HG03558 (cell line): Measurements from ENCODE around the gene SC5D.

Experiments used
- ATAC-seq: cut with Tn5 transposase; IDR thresholded peaks from one replicate; pipeline ENCODE4 v1.9.1; 2021; ENCODE audit warnings: moderate number of reproducible peaks; ENCODE audit not compliant: unreplicated experiment; ENCODE audit errors: extremely low read depth

The SC5D gene, protein sequence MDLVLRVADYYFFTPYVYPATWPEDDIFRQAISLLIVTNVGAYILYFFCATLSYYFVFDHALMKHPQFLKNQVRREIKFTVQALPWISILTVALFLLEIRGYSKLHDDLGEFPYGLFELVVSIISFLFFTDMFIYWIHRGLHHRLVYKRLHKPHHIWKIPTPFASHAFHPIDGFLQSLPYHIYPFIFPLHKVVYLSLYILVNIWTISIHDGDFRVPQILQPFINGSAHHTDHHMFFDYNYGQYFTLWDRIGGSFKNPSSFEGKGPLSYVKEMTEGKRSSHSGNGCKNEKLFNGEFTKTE

DNA sequence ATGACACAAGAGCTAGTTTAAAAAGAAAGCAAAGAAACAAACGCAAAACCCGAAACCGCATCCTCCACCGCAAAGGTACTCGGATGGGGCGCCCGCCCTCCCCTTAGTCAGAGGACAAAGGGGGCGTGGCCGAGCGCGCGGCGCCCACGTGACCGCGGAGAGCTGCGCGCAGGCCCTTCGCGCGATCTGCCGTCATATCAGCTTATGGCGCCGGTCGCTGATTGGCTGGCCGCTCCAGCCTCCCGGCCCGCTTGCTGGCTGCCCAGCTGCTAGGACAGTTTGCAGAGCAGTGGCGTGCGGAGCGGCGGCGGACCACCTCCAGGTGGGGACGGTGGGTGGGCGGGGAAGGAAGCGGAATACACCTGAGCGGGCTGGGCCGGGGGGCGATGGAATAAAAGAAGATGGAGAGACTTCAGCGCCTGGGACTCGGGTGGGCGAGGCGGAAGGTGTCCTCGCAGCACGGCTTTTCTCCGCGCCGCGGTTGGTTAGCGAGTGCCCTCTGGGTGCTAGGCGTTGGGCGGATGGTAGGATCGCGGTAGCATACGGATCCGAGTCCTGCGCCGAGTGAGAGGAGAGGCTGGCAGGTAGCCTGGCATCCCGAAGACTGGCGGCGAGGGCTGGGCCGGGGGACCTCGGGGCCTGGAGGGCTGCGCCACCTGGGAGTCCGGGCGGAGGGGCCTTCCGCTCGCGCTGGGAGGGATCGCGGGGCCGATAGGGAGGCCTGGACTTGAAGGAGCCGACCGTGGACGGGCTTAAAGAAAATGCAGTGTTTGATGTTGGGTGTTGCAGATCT, at the start of gene SC5D:
SC5D (plus strand) TSS at position 277 of the 793 bp plus-strand sequence. CDS start 10,605 bp downstream, outside the sequence.
- peak; percentile 88 for ATAC-seq

DNA sequence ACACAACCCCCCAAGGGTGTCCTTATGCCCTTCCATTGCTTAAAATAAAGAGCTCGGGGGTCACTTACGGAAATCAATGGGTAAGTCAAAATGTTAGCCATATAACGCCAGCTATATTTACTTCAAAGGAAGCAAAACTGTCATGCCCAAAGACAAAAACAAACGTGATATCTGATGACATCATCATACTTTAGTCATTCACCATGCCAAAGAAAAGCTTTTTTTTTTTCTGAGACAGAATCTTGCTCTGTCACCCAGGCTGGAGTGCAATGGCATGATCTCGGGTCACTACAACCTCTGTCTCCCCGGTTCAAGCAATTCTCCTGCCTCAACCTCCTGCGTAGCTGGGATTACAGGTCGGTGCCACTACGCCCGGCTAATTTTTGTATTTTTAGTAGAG, 47.7 kb upstream of the SC5D start:
- no peak for ATAC-seq

DNA sequence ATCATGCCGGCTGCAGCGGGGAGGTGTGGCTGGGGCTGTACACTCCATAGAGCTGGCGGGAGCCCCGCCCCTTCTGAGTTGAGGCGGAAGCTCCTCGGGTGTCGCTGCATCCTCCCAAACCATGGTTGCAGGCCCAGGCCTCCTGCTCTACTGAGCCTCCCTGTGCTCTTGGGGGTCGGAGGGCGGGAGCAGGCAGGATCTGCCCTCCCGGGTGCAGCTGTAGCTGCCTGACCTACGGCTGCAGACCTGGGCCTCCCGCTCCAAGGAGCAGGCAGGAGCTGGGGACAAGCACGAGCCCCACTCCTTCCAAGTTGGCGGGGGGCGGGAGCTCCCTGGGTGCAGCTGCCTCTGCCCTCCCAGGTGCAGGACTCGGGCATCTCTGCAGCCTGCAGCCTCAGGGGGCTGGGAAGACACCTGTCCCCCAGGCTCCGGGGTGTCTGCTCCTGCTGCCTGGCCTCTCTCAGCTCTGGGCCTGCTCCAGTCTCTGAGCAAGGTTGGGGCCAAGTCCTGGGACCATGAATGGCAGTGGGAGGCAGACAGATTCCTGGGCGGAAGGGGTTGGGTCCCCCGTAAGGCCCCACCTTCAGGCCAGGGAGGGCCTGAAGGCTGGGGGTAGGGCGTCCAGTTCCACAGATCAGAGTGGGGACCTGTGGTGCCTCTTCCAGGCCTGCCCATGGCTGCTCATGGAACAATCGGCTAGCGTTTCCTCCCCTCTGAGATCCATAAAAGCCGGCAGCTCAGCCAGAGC, 46.4 kb upstream of the SC5D start:
- no peak for ATAC-seq

GRCh38 chr11:121246769-121247035, 45.9 kb upstream of the SC5D start:
- no peak for ATAC-seq

GRCh38 chr11:121248496-121248895, 44.1 kb upstream of the SC5D start:
- no peak for ATAC-seq

DNA sequence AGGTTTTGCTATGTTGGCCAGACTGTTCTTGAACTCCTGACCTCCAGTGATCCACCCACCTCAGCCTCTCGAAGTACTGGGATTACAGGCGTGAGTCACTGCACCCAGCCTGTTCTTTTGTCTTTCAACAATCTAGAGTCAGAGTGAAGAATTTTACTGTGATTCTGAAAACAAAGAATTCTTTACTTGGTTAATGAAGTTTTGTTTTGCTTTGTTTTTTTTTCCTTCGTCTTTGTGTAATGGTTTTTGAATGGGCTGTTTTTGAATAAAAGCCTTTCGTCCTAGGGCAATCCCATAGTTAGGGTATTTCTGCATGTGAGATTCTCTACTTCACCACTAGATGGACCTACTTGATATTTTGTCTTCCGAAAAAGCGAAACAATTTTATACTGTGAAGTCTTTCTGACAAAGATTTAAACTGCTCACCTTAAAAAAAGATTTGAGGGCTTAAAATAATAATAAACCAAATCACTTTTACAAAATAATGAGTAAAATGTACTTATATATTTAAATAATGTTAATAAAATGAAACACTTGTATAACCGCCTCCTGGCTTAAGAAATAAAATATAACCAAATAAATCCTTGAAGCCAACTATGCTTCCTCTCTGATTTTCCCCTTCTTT, 43.4 kb upstream of the SC5D start:
- ATAC-seq, result no peak

- no peak for ATAC-seq
These were observed 41.7 kb upstream of the SC5D start for GRCh38 chr11:121250843-121251242.

GRCh38 chr11:121253951-121254350, 38.6 kb upstream of the SC5D start:
- ATAC-seq, result no peak

- no peak for ATAC-seq
These were observed 37.8 kb upstream of the SC5D start for GRCh38 chr11:121254756-121255155.

DNA sequence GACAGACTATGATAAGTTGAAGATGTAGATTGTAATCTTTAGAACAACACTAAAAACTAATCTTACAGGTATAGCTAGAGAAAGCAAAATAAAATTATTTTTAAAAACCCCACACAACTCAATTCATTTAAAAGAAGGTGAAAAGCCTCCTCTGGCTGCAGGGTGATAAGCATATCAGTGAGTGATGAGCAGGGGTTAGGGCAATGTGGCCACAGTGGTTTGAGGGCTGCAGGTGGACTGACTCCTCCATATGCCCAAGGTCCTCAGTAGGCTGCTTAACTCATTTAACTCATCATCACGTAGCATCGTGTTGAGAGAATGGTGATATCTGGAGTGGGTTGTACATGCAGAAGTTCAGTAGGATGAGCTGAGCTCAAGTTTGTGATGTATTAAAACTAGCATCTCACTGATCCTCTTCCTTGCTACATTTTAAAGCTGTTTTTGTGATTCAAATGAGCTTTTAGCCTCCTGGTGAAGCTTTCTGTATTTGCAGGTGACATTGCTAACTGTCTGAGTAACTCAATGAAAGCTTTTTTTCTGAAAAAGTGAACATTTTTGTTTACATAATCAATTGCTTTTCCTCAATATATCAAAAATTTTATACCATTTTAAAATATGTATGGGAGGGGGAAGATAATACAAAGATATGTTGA, 37.0 kb upstream of the SC5D start:
- ATAC-seq, result no peak

- no peak for ATAC-seq
These were observed 35.3 kb upstream of the SC5D start for GRCh38 chr11:121257289-121257688.

- ATAC-seq, result no peak
These were observed 34.6 kb upstream of the SC5D start for GRCh38 chr11:121257976-121258375.

DNA sequence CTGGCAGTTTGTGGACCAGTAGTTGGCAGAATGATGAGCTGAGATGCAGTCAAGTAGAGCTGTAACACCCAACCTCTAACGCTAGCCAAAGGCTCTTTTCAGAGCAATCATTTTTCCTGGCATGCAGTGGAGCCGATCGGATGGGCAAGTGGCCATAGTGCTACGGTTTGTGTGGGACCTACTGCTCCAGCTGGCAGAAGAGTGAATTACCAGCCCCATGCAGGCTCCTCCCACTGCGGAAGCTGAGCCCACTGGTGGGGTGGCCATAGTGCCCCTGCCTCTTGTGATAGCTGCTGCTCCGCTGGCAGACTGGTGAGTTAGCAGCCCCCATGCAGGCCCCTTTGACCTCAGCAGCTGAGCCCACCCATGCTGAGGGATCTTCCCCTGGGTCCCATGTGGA, 27.0 kb upstream of the SC5D start:
- no peak for ATAC-seq

- ATAC-seq, result no peak
These were observed 24.0 kb upstream of the SC5D start for GRCh38 chr11:121268581-121268980.

- ATAC-seq, result no peak
These were observed 22.4 kb upstream of the SC5D start for GRCh38 chr11:121270001-121270678.

DNA sequence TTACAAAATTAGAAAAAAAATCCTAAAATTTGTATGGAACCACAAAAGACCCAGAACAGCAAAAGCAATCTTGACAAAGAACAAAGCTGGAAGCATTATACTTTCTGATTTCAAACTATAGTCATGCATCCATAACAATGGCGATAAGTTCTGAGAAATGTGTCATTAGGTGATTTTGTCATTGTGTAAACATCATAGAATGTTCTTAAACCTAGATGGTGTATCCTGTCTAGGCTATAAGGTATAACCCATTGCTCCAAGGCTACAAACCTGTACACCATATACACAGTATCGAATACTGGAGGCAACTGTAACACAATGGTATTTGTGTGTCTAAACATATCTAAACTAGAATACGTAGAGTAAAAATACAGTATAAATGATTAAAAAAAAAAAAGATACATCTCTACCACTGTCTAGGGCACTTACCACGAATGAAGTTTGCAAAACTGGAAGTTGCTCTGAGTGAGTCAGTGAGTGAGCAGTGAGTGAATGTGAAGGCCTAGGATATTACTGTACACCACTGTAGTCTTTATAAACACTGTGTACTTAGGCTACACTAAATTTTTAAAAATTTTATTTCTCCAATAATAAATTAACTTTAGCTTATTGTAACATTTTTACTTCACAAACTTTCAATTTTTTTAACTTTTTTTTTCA, 18.1 kb upstream of the SC5D start:
- ATAC-seq, result no peak

GRCh38 chr11:121281698-121282097, 10.9 kb upstream of the SC5D start:
- no peak for ATAC-seq

DNA sequence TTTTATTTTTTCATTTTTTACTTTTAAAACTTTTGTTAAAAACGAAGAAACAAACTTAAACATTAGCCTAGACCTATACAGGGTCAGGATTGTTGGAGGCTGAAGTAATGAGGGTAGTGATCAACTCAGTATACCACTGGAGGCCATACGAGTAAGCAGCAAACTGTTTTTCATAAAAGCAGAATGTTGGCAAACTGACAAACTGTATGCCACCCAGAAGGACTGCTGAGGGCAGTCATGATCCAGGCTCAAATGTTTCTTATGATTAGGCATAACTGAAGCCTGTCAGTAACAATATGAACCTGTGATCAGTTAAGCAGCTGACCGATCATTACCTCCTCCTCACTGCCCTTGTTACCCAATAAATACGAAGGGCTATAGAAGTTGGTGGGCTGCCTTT, 10.2 kb upstream of the SC5D start:
- no peak for ATAC-seq

- no peak for ATAC-seq
These were observed 9.6 kb upstream of the SC5D start for GRCh38 chr11:121282886-121283502.
